22Rv1 (cell line): ENCODE measurements around the gene GMPPB.

Experiments
- ZFX ChIP-seq: fragments of 450-650 bp; IDR thresholded peaks from 2 replicates; pipeline ENCODE4 v1.6.1; 2017; ENCODE audit warnings: antibody characterized with exemption, borderline replicate concordance
- TF ChIP-seq, protein P1 (sequence below): fragments of 450-650 bp; IDR thresholded peaks from 2 replicates; pipeline ENCODE4 v1.5.1; 2017; ENCODE audit warnings: mild to moderate bottlenecking

GRCh38 chr3:49738067-49738713 is 14.4 kb upstream of the GMPPB start:
- TF ChIP-seq, protein P1, sequence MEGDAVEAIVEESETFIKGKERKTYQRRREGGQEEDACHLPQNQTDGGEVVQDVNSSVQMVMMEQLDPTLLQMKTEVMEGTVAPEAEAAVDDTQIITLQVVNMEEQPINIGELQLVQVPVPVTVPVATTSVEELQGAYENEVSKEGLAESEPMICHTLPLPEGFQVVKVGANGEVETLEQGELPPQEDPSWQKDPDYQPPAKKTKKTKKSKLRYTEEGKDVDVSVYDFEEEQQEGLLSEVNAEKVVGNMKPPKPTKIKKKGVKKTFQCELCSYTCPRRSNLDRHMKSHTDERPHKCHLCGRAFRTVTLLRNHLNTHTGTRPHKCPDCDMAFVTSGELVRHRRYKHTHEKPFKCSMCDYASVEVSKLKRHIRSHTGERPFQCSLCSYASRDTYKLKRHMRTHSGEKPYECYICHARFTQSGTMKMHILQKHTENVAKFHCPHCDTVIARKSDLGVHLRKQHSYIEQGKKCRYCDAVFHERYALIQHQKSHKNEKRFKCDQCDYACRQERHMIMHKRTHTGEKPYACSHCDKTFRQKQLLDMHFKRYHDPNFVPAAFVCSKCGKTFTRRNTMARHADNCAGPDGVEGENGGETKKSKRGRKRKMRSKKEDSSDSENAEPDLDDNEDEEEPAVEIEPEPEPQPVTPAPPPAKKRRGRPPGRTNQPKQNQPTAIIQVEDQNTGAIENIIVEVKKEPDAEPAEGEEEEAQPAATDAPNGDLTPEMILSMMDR = no peak
- TF ChIP-seq ZFX = no peak
